Lower leg skin (tissue), 3 donors: ENCODE results near the gene LIMS2.

ENCODE experiments used
- CTCF ChIP-seq, 3 donors: fragments of 450-650 bp; IDR thresholded peaks; one replicate each; pipeline ENCODE4 v1.5.1; 2016; ENCODE audit warnings: antibody characterized with exemption in 3 of 3, mild to moderate bottlenecking in 3 of 3, moderate library complexity in 2 of 3
- POLR2A ChIP-seq, 2 donors: fragments of 450-650 bp; IDR thresholded peaks; one replicate each; pipeline ENCODE4 v1.6.1; 2016 to 2017; ENCODE audit warnings: antibody characterized with exemption in 2 of 2, mild to moderate bottlenecking in 1 of 2, moderate library complexity in 1 of 2

GRCh38 chr2:127605691-127606263, 69.6 kb downstream of the LIMS2 start:
- TF ChIP-seq CTCF (IDR thresholded peaks at IDR 0.05) (no peak), POLR2A (IDR thresholded peaks at IDR 0.05) (no peak)
